Stimulated activated CD4-positive, alpha-beta T cell treated with anti-CD3 and anti-CD28 coated beads, Interleukin-15, amount 100 ng/mL, for 24 hours (primary cell): ENCODE data around the gene PIMREG.

Source experiments
- DNase-seq: peaks from one replicate; pipeline ENCODE4 v3.0.0-alpha.2; 2020

The PIMREG gene

DNA sequence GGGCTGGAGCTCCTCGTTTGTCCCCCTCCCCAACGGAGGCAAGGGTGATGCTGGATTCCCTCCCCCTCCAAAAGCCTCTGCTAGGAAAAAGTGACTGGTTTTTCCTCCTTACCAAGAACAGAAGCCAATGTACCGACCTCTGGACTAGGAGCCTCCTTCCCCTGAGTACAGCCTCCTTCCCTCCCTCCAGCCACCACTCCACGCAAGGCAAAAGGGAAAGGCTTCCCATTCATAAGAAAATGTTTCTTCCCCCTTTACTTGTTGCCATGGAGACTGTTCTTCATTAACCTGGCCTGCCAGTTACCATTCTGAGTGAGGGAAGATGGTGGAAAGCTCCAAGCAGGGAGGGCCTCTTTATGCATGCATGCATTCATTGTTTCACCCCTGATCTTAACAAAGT lies 4.3 kb upstream of the PIMREG start:
- DNase-seq = no peak

DNA sequence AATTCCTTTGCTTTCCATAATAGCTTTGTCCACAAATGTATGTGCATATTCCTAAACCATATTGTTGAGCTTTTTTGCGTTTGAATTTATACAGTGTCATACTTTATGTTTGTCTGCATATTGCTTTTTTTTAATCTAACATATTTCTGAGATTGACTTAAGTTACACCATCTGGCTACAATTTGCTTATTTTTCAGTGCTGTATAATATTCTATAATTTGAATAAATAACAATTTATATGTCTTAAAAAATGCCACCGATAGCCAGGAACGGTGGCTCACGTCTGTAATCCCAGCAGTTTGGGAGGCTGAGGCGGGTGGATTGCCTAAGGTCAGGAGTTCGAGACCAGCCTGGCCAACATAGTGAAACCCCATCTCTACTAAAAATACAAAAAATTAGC lies 1.5 kb upstream of the PIMREG start:
- no peak for DNase-seq

DNA sequence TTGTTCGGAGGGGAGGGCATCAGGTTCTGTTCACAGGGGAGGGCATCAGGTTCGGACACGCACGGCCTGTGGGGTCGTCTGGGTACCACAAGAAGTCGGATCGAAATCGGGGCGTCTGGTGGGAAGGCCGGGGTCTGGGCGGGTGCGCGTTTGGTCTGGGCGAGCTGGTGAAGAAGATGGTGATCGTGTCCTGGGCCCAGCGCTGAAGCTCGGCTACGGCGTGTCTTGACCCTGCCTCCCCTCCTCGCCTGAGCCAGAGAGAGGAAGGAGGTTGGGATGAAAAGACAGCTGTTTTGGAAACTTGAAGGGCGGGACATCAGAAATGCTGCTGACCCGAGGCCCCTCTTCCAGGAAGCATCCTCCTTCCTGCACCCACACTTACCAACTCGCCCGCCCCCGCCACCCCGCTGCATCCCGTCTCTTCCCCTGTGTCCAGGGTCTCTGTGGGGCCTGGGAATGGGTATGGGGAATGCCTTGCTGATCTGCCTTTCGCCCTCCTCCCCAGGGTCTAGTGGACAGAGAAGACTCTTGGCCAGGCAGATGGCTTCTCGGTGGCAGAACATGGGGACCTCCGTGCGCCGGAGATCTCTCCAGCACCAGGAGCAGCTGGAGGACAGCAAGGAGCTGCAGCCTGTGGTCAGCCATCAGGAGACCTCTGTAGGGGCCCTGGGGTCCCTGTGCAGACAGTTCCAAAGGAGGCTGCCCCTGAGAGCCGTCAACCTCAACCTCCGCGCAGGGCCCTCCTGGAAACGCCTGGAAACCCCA lies 498 bp downstream of the PIMREG start:
- no peak for DNase-seq

DNA sequence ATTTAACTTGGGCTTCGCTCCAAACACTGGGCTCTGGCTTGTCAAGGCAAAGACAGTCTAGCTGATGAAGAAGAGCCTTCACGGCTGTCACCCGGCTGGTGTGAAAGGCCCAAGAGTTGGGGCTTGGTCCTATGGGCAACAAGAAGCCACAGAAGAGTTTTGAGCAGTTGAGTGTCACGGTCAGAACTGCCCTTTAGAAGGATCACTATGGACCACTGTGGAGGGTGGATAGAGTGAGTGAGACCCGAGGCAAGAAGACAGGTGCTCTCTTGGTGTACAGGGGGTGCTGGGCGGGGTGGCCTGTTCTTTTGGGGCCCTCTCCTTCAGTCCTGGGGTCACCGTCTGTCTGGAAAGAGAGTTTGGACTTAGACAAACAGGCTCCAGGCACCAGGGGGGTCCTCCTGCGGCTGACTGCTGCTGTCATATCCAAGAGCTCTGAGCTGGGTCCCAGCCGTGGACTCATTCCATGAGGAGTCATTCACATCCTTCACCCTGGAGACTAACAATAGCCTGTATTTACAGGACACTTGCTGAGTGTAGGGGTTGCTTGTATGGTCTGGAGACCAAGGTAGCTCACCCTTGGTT lies 2.4 kb downstream of the PIMREG start:
- DNase-seq = no peak

DNA sequence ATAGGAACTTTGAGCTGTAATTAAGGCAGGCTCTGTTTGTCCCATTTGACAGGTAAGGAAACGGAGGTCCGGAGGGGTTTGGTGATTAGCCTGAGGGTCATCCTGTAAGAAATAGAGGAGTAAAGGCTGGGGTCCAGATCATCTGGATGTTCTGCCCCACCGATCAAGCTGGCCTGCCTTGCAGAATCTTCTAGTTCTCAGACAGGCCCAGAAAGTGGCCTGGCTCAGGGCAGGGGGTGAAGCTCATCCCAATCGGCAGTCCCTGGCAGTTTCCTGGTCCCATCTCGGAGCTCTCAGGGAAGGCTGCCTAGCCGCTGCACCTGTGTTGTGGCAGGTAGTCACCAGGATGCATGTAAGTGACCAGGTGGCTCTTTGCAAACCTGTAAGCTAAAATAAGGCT lies 4.2 kb downstream of the PIMREG start:
- no peak for DNase-seq

DNA sequence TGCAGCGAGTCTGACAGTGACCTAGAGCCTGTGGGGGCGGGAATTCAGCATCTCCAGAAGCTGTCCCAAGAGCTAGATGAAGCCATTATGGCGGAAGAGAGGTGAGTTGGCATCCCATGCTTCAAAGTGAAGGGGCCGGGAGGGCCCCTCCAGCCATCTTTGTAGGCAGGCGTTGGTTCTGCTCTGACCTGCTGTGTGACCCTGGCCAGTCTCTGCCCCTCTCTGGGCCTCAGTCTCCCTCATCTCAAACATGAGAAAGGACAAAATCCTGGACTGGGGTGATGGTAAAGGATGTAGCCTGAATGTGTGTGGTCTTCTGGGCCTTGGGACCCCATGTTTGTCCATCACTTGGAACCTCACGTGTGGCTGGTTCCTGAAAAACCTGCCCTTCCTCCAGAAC lies 5.1 kb downstream of the PIMREG start:
- no peak for DNase-seq

DNA sequence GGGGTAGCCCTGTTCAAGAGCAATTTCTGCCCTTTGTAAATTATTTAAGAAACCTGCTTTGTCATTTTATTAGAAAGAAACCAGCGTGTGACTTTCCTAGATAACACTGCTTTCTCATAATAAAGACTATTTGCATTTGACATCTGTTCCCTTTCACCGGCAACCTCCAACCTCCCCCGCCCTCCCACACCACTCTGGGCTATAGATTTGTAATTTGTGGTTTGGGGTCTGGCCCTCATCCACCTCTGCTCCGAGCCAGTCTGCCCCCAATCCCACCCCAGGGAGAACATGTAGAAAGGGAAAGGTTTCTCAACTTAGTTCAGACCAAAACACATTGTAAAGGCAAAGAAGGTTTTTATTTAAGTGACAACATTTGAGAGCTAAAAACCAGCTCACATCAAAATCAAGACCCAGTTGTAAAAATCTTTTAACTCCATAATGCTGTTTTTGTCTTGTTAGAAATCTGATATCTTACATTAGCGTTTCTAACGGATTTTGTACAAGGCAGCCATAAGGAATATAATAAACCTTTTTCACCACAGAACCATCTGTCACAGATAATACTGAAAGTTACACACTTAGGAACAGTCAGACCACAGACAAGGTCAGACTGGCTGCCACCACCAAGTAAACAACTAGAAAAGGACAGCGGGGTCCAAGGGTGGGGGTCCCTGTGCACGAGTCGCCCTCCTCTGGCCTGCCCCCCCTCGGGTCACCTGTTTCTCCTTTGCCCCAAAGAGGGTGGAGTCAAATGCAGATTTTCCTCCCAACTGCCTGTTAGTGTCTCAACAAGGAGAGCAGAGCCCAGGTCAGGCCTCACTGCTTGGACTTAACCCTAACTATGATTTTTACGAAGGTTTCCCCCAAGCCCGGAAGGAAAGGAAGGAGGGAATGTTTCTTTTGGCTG lies 6.9 kb downstream of the PIMREG start:
- DNase-seq = no peak

DNA sequence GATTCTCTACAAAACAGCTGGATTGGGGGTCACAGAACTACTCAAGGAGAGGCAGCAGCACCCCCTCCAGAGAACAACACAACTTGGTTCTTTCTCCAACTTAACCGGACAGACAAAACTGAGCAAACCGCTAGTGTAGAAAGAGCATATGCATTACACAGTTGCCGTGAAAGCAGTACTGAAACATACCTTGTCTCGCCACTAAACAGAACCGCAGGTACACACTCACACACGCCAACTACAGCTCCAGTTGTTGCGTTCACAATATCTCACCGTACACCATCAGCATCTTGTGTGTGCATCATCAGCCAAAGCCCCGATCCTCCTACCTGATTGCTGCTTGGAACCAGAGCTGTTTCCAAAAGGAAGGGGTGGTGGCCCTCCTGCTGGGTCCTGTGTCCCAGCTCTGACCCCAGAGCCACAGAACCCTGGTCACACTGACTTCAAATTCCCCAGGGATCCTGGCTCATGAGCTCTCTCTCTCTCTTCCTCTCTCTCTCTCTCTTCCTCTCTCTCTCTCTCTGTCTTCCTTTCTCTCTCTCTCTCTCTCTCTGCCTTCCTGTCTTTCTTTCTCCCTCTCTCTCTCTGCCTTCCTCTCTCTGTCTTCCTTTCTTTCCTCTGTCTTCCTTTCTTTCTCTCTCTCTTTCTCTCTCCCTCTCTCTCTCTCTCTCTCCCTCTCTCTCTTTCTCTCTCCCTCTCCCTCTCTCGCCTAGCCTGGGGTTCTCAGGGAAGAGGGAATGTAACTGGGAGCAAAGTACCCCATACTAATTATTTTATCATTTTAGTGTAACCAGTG lies 8.4 kb downstream of the PIMREG start:
- no peak for DNase-seq

DNA sequence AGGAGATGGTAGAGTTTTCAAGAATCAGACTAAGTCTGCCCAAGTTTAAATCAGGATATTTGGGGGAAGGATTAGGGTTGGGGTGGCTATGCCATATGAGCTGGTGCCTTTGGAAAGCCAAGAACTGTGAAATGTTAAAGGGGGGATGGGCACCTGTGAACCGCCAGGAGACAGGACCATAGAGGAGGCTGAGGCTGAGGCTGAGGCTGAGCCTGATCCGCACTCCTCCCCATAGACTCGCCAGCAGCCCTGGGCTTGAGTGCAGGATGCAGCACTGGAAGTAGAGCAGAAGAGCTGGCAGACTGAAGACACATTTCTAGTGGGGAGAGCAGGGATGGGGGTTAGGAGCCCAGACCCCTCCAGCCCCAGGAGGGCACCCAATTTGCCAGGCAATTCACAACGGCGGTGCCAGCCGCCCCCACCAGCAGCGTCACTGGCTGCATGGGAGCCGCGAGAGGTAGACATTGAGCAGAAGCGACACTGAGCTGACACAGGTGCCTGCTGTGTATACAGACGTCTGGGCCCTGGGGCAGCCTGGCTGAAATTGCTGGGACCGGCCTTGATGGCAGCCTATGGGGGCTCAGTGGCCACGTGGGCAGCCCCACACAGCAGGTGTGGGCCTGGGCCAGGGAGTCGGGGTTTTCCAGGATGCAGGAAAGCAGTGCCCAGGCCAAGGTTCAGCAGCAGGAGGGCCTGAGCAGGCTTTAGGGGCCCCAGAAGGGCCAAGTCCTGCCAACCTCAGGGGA lies 9.2 kb downstream of the PIMREG start:
- no peak for DNase-seq

DNA sequence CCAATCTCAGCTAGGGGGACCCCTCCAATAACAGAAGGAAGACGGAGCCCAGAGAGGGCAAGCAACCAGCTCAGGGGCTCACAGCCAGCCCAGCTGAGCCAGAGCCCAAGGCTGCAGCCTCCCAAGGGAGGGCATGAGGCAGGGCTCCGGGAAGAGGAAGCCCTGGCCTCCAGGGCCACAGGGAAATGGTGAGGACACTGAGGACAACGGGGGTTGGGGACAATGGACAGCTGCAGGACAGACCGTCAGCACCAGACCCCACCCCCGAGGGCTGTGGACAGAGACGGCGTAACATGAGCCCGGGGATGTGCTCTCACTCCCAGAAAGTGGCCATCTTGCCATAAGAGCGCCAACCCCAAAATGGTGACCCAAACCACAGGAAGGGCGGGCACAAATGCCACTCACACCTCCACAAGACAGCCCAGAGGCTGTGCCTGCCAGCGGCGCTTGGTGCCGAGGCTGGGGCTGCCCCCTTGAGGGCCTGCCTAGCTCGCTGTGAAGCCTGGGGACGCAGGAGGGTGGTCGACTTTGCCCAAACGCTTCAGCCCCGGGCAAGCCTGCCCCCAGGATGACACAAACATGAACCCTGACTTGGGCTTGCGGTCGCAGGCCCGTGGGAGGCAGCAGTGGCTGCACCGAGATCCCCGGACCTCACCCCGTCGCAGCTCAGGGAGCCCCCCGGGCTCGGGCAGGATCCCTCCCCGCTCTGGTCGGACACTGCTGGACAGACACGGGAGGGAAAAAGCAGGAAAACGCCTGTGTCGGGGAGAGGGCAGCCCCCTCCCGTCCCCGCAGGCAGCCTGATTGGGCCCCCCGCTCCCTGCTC lies 10.5 kb downstream of the PIMREG start:
- DNase-seq = no peak

DNA sequence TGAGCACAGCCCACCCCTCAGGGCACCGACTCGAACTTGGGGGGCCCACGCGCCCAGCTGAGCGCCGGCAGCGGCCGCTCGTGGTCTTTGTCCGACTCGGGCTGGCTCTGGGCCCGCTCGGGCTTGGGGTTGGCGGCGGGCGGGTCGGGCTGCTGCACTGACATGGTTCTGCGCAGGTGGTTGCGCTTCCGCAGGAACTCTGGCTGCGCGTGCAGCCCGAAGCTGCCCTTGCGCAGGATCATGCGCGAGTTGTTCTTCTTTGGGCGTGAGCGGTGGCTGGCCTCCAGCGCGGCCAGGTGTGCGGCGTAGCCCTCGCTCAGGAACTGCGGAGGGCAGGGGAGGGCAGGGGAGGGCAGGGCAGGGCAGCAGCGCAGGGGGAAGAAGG lies 11.1 kb downstream of the PIMREG start:
- DNase-seq = peak; percentile 56

DNA sequence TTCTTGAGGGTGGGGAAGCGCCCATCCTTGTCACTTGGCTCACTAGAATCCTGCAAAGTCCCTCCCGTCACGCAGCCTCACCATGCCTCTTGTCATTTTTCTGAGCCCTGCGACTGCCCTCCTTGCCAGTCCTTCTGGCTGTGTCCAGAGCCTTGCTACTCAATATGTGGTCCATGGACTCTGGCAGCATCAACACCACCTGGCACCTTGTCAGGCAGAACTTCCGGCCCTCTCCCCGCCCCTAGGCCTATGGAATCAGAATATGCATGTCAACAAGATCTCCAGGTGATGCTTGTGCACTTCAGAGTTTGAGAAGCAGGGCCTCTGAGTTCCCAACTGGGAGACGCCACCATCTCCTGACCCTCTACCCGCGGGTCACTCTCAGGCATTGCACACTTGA lies 12.1 kb downstream of the PIMREG start:
- no peak for DNase-seq

DNA sequence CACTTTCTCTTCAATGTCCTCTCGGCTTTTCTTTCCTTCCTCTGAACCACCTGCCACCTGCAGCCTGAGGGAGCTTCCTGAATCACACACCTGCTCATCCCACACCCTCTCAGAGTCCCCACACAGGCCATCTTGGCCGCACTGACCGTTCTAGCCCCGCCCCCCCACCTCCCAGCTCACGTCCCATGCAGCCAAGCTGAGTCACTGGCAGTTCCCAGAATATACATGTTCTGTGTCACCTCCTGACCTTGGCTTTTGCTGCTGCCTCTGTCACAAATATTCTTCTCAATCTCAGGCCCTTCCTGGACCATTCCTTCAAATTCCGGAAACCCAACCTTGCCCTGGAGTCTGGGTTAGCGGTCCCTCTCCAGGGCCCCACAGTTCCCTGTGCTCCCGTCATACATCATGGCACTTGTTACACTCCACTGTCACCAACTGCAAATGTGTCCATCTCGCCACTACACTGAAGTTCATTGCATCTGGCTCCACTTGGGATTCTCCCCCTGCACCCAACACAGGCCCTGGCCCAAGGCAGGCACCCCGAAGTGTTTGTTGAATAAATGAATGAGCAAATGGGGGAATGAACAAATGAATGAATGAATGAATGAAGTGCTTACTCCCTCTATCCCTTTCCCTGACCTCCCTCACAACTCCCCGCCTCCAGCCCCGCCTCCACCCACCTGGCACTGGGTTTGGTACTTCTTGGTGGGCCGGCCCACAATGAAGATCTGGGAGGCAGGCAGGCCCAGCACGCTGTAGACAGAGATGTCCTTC lies 12.8 kb downstream of the PIMREG start:
- DNase-seq = no peak

DNA sequence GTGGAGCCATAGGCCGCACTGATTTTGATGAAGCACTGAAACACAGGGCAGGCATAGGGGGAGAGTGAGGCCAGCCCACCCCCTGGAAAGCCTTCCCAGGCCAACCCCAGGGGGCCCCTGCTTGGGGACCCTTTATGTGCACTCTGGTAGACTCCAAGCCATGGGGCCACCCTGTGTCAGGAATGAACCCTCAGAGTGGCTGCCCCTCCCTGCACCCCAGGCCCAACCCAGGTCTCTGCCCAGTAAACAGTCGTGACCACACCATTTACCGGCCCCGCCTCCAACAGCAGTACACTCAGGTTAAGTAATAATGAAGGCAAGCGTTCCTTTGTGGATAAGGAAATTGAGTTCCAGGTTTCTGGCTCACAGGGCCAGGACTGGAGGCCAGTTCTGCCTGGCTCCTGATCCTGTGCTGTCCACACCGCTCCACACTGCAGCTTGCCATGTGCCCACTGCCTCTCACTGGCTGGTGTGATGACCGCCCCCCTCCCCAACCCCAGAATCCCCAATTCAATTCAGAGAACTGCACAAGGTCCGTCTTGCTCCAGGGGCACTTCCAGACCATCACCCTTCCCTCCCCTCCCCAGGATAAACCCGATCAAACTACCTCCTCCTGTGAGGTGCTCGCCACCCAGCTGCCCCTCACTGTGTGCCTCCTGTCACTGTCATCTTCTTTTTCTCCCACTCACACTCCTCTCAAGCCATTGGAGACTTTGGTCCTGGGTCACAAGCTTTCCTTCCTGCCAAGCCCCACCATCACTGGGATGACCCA lies 13.6 kb downstream of the PIMREG start:
- no peak for DNase-seq

DNA sequence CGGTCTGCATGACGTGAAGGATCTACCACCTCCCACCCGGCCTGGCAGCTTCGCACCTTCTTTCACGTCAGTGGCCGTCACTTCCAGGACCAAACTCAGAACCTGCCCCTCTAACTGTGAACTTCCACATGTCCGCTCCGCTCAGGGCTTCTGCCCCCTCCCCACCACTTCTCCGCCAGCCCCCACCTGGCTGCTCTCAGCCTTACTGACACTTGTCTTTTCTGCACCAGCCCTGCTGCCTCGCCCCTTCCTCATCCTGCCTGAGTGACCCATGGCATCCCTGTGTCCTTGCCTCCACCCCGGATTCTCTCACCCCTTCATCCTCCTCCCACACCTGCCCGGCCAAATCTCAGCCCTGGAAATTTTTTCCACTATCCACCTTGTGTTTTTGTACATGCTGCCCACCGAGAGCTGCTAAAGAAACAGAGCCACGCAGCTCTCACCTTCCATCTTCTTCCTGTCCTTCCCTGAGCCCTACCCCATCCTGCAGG lies 14.2 kb downstream of the PIMREG start:
- no peak for DNase-seq

DNA sequence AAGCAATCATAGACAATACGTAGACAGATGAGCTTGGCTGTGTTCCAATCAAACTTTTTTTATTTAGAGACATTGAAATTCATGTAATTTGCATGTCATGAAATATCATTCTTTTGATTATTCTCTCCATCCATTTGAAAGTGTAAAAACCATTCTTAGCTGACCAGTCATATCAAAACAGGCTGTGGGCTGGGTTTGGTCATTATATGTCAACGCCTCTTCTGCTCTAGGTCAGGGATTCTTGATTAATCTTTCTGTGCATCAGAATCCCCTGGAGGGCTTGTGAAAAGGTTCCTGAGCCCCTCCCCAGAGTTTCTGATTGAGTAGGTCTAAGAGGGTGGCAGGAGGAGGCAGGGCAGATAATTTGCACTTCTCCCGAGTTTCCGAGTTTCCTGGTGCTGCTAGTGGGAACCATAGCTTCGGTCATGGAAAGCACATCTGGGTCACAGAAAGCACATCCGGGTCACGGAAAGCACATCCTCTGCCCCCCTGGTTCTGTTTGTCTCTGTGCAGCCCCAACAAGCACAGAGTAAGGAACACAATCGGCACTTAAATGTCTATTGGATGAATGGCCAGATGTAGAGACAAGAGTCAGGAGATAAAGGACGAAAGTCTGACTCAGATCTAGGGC lies 16.4 kb downstream of the PIMREG start:
- no peak for DNase-seq

DNA sequence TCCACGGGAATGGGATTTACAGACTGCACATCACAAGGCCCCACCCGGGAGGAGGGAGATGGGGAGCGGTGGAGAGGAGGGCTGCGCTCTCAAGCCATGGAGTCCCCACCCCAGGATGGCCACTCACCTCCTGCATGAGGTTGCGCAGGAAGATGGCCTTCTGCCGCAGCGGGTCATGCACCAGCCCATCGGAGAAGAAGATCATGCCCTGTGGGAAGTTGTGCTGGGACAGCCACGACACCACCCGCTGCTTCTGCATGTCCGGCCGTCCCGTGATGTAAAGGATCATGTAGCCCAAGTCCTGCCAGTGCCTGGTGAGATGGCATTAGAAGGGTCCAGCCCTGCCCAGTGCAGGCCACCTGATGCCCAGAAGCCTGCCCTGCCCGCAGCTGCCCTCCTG lies 17.0 kb downstream of the PIMREG start:
- no peak for DNase-seq

DNA sequence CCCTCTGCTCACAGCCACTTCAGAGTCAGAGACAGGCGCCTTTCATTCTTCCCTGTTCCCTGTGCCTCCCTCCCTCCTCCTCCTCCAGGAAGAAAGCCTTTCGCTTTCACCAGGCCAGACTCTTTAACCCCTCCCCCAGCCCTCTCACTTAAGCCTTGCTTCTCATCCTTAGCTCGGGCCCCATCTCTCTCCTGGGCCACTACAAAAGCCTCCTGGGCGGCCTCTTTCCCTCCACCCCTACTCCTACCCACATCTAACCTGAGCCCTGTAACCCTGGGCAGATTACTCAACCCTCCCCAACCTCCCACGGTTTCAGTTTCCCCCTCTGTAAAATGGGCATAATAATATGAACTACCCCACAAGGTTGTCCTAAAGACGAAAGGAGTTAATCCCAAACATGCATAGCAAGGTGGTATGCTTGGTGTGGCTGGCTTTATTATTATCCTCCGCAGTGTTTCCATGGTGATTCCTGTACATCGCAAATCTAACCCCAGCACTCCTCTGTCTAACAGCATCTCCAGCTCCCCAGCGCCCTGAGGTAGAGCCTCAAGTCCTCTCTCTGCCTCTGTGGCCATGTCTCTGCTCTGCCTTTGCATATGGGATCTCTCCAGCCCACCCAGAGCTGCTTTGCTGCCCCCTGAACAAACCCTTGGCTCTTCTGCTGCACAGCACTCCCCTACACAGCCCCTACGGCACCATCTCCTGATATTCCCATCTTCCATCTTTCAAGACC lies 17.7 kb downstream of the PIMREG start:
- DNase-seq = peak; percentile 58
